SH-SY5Y (cell line): Measurements from ENCODE around the gene CATSPERE.

Experiments
- GATA2 ChIP-seq: IDR thresholded peaks from 2 replicates; pipeline ENCODE4 v1.6.1; 2011; ENCODE audit warnings: mild to moderate bottlenecking, low read depth, low read length
- GATA3 ChIP-seq: IDR thresholded peaks from 2 replicates; pipeline ENCODE4 v1.6.1; 2011; ENCODE audit warnings: low read depth, mild to moderate bottlenecking, low read length, moderate library complexity

Gene CATSPERE

GRCh38 chr1:244439391-244440032 is 21.6 kb upstream of the CATSPERE start:
- TF ChIP-seq GATA2: no peak
- no peak for TF ChIP-seq GATA3

GRCh38 chr1:244442850-244443249 is 18.2 kb upstream of the CATSPERE start:
- TF ChIP-seq GATA2 (no peak), GATA3 (no peak)

GRCh38 chr1:244444854-244445253 is 16.2 kb upstream of the CATSPERE start:
- TF ChIP-seq GATA3 (no peak), GATA2 (no peak)

- TF ChIP-seq GATA2 (peak; percentile 19; the same call in 1 of the 2 replicates), GATA3 (no peak)
Observed at GRCh38 chr1:244445320-244446181, 15.5 kb upstream of the CATSPERE start.

GRCh38 chr1:244447024-244447423 is 14.0 kb upstream of the CATSPERE start:
- TF ChIP-seq GATA2: no peak
- no peak for TF ChIP-seq GATA3

- TF ChIP-seq GATA2 (no peak), GATA3 (no peak)
Observed at GRCh38 chr1:244447552-244447951, 13.5 kb upstream of the CATSPERE start.

GRCh38 chr1:244448279-244449036 is 12.6 kb upstream of the CATSPERE start:
- TF ChIP-seq GATA2 (no peak), GATA3 (no peak)

- TF ChIP-seq GATA2 (no peak), GATA3 (no peak)
Observed at GRCh38 chr1:244449936-244450508, 11.1 kb upstream of the CATSPERE start.

- TF ChIP-seq GATA3 (no peak), GATA2 (no peak)
Observed at GRCh38 chr1:244450597-244451538, 10.2 kb upstream of the CATSPERE start.

- TF ChIP-seq GATA3 (no peak), GATA2 (no peak)
Observed at GRCh38 chr1:244451539-244451950, 9.5 kb upstream of the CATSPERE start, which contains the start of gene ADSS2. TSS of gene ADSS2 (minus strand) at chr1:244451909. CDS start at chr1:244451817, 92 bp downstream.

- TF ChIP-seq GATA2 (no peak), GATA3 (no peak)
Observed at GRCh38 chr1:244451951-244452795, 8.9 kb upstream of the CATSPERE start.

- TF ChIP-seq GATA3: no peak
- no peak for TF ChIP-seq GATA2
Observed at GRCh38 chr1:244454412-244454811, 6.7 kb upstream of the CATSPERE start.

GRCh38 chr1:244456586-244456985 is 4.5 kb upstream of the CATSPERE start:
- TF ChIP-seq GATA2 (peak; percentile 44; the same call in 1 of the 2 replicates), GATA3 (peak; percentile 50; the same call in 1 of the 2 replicates)

- no peak for TF ChIP-seq GATA2
- TF ChIP-seq GATA3: no peak
Observed at GRCh38 chr1:244458781-244459180, 2.3 kb upstream of the CATSPERE start.
